GM12878 (cell line): ENCODE data around the gene TMEM18. TPM values are rescaled to one million over a fixed set of nuclear protein-coding genes. Genes with fewer than 3 reads are reported as not detected.

Source experiments
- ATAC-seq: fragments of 200-7000 bp; cut with Tn5 transposase; 3 replicates; pipeline ENCODE4 v1.9.1; 2020; ENCODE audit warnings: mild to moderate bottlenecking, moderate library complexity
- BruUV-seq: library from RNA; stranded (reverse); fragments of 400-500 nt; replicated peaks from 2 replicates; lab custom pipeline; 2021; lab: Mats Ljungman, UMichigan
- CTCF ChIA-PET: fragments of 300-600 bp; sonication (Branson Sonifier 250); formaldehyde crosslinking; extraction: SDS; loops from one replicate; lab custom pipeline; 2021; ENCODE audit warnings: inconsistent platforms; lab: Yijun Ruan, JAX
- POLR2A ChIA-PET: fragments of 350-600 bp; formaldehyde crosslinking; extraction: SDS; loops from one replicate; lab custom pipeline; 2021; ENCODE audit warnings: inconsistent platforms; lab: Charles Lee
- RAD21 ChIA-PET: fragments of 300-600 bp; sonication (Branson Sonifier 250); formaldehyde crosslinking; loops from one replicate; lab custom pipeline; 2023; ENCODE audit warnings: antibody characterized with exemption; ENCODE audit not compliant: unreplicated experiment; lab: Charles Lee
- SMC1A ChIA-PET: fragments of 300-600 bp; sonication (Branson Sonifier 250); formaldehyde crosslinking; loops from one replicate; lab custom pipeline; 2023; ENCODE audit not compliant: unreplicated experiment, uncharacterized antibody; lab: Charles Lee
- DNase-seq: peaks from one replicate; pipeline ENCODE4 v3.0.0-alpha.2; 2011; ENCODE audit warnings: low read depth, low spot score
- FAIRE-seq: peaks from 3 replicates; lab custom pipeline; 2011; peaks lifted over from hg19 to GRCh38; lab: Jason Lieb, UNC
- H2AFZ ChIP-seq: 2 replicates; pipeline ENCODE4 v1.6.0; 2011; ENCODE audit warnings: low read depth, low read length, control low read depth; ENCODE audit not compliant: control insufficient read depth
- H3K27ac ChIP-seq: 2 replicates; pipeline ENCODE4 v1.5.1; 2011; ENCODE audit warnings: control low read depth; ENCODE audit not compliant: control insufficient read depth, insufficient read depth
- H3K27me3 ChIP-seq, 2 experiments: replicated peaks in 1 of 2; 2 replicates each; pipeline versions ENCODE4 v1.6.0 to v1.6.1; 2011; ENCODE audit warnings: low read length in 1 of 2; ENCODE audit not compliant: control insufficient read depth in 2 of 2, insufficient read depth in 2 of 2
- H3K36me3 ChIP-seq, 2 experiments: 2 replicates each; pipeline ENCODE4 v1.5.1; 2011; ENCODE audit warnings: low read length in 1 of 2; ENCODE audit not compliant: control insufficient read depth in 2 of 2, insufficient read depth in 2 of 2
- H3K4me1 ChIP-seq: 2 replicates; pipeline ENCODE4 v1.6.1; 2011; ENCODE audit warnings: mild to moderate bottlenecking, low read length, moderate library complexity, mixed read lengths; ENCODE audit not compliant: control insufficient read depth, insufficient read depth
- H3K4me2 ChIP-seq: 2 replicates; pipeline ENCODE4 v1.6.0; 2011; ENCODE audit warnings: control low read depth; ENCODE audit not compliant: control insufficient read depth, insufficient read depth
- H3K4me3 ChIP-seq: fragments of 200-600 bp; sonication (generic); 2 replicates; pipeline ENCODE4 v1.5.1; 2016
- H3K79me2 ChIP-seq: 2 replicates; pipeline ENCODE4 v1.6.0; 2011; ENCODE audit warnings: low read length; ENCODE audit not compliant: control insufficient read depth, insufficient read depth
- H3K9ac ChIP-seq: 2 replicates; pipeline ENCODE4 v1.8.0; 2011; ENCODE audit warnings: low read length, control low read depth, mixed read lengths; ENCODE audit not compliant: control insufficient read depth, insufficient read depth
- H3K9me3 ChIP-seq: replicated peaks from 3 replicates; pipeline ENCODE4 v1.5.1; 2011; ENCODE audit warnings: mild to moderate bottlenecking, low read length; ENCODE audit not compliant: control insufficient read depth, insufficient read depth
- H4K20me1 ChIP-seq: 2 replicates; pipeline ENCODE4 v1.6.0; 2011; ENCODE audit not compliant: control insufficient read depth, insufficient read depth
- CBX5 ChIP-seq: sonication (generic); IDR thresholded peaks from 2 replicates; pipeline ENCODE4 v1.6.1; 2016; ENCODE audit warnings: low read depth, moderate library complexity, mild to moderate bottlenecking, inconsistent platforms
- CHD2 ChIP-seq: IDR thresholded peaks from 2 replicates; pipeline ENCODE4 v1.6.1; 2011; ENCODE audit warnings: low read depth, low read length, improper control_type of control experiment, borderline replicate concordance
- HCFC1 ChIP-seq: fragments of 150-350 bp; IDR thresholded peaks from 2 replicates; pipeline ENCODE4 v1.6.1; 2014; ENCODE audit warnings: low read length
- HDAC2 ChIP-seq: fragments of 200-600 bp; sonication (generic); IDR thresholded peaks from 2 replicates; pipeline ENCODE4 v1.6.1; 2017
- HDAC6 ChIP-seq: fragments of 200-600 bp; sonication (generic); IDR thresholded peaks from one replicate; pipeline ENCODE4 v1.8.0; 2017; ENCODE audit warnings: antibody characterized with exemption; ENCODE audit not compliant: unreplicated experiment
- IRF4 ChIP-seq: IDR thresholded peaks from 2 replicates; pipeline ENCODE4 v1.6.1; 2011; ENCODE audit warnings: low read depth, low read length
- LARP7 ChIP-seq: fragments of 450-650 bp; IDR thresholded peaks from 2 replicates; pipeline ENCODE4 v1.6.1; 2017; ENCODE audit warnings: mild to moderate bottlenecking
- NR2F1 ChIP-seq: fragments of 450-650 bp; conservative IDR thresholded peaks from 2 replicates; pipeline ENCODE4 v1.6.1; 2017; ENCODE audit warnings: mild to moderate bottlenecking
- NRF1 ChIP-seq: conservative IDR thresholded peaks from 2 replicates; pipeline ENCODE4 v1.6.1; 2011; ENCODE audit warnings: mild to moderate bottlenecking, low read depth, low read length, improper control_type of control experiment
- SMC3 ChIP-seq: IDR thresholded peaks from 2 replicates; pipeline ENCODE4 v1.6.1; 2011; ENCODE audit warnings: low read length, improper control_type of control experiment, borderline replicate concordance
- TCF3 ChIP-seq: IDR thresholded peaks from 2 replicates; pipeline ENCODE4 v1.6.1; 2012; ENCODE audit warnings: low read depth, mild to moderate bottlenecking, low read length, borderline replicate concordance; ENCODE audit not compliant: insufficient read depth
- ZNF384 ChIP-seq: IDR thresholded peaks from 2 replicates; pipeline ENCODE4 v1.6.1; 2012; ENCODE audit warnings: low read depth, mild to moderate bottlenecking, low read length, improper control_type of control experiment, borderline replicate concordance
- WGBS: methylation state at CpG from one replicate; pipeline ENCODE4 v1.1.6; 2016; ENCODE audit warnings: low lambda C conversion rate; ENCODE audit not compliant: insufficient replicate concordance, insufficient coverage; ENCODE audit errors: missing lambda C conversion rate; 5-methylcytosine and 5-hydroxymethylcytosine counted together
- in situ Hi-C: fragments of 300-500 bp; cut with MboI; formaldehyde crosslinking; loops from 9 replicates; pipeline ENCODE4 v1.14.3; 2018; ENCODE audit warnings: mixed read lengths
- intact Hi-C: fragments of 100-400 bp; cut with micrococcal nuclease; formaldehyde crosslinking; loops from one replicate; pipeline ENCODE4 v1.14.2; 2022; ENCODE audit not compliant: unreplicated experiment
- polyA plus RNA-seq, 11 experiments: library from polyadenylated mRNA; depleted of rRNA in 4 of 11; unstranded in 6 of 11; stranded (reverse) in 5 of 11; fragments of >200 nt; fragmentation: Nextera tagmentation in 4 of 11; fragmentation: Illumina TruSeq in 1 of 11; extraction: Ambion mirVana in 4 of 11; extraction: Trizol in 1 of 11; gene quantifications; 1 replicate in 1 of 11; 2 replicates in 10 of 11; pipeline versions ENCODE4 v1.2.1 to v1.2.3, GENCODE V29; 2011 to 2016; ENCODE audit warnings: inconsistent platforms in 2 of 11, missing spikeins in 2 of 11, low read depth in 1 of 11
- total RNA-seq, 4 experiments: library from RNA; depleted of rRNA in 3 of 4; stranded (reverse); fragments of >200 nt in 3 of 4; fragmentation: Illumina TruSeq in 1 of 4; extraction: Trizol in 1 of 4; gene quantifications; 2 replicates each; pipeline versions ENCODE4 v1.2.1 to v1.2.3, GENCODE V29; 2013 to 2021
- TF ChIP-seq, protein P1 (sequence below): fragments of 450-650 bp; IDR thresholded peaks from 2 replicates; pipeline ENCODE4 v1.6.1; 2017; ENCODE audit warnings: borderline replicate concordance
- TF ChIP-seq, protein P2 (sequence below): fragments of 450-650 bp; IDR thresholded peaks from 2 replicates; pipeline ENCODE4 v1.6.1; 2017; ENCODE audit warnings: mild to moderate bottlenecking
- TF ChIP-seq, protein P3 (sequence below): fragments of 450-650 bp; IDR thresholded peaks from 2 replicates; pipeline ENCODE4 v1.6.1; 2016; ENCODE audit warnings: mild to moderate bottlenecking
- TF ChIP-seq, protein P4 (sequence below): IDR thresholded peaks from 2 replicates; pipeline ENCODE4 v1.6.1; 2011; ENCODE audit warnings: borderline replicate concordance, low read depth, mild to moderate bottlenecking, moderate library complexity, mixed read lengths, low read length; ENCODE audit not compliant: insufficient read depth; ENCODE audit errors: extremely low read length
- TF ChIP-seq, protein P5 (sequence below): fragments of 450-650 bp; IDR thresholded peaks from 2 replicates; pipeline ENCODE4 v1.6.1; 2017; ENCODE audit warnings: low read depth, mild to moderate bottlenecking, moderate library complexity
- TF ChIP-seq, protein P6 (sequence below): IDR thresholded peaks from 2 replicates; pipeline ENCODE4 v1.6.1; 2012; ENCODE audit warnings: low read depth, low read length, improper control_type of control experiment

The TMEM18 gene
- total and polyA plus RNA-seq, 10 of the 15 experiments (the other 5 are each of a cell fraction or from before 2014, with no cell fraction given), result 11.2 to 56.3 (median 26.0) TPM

DNA sequence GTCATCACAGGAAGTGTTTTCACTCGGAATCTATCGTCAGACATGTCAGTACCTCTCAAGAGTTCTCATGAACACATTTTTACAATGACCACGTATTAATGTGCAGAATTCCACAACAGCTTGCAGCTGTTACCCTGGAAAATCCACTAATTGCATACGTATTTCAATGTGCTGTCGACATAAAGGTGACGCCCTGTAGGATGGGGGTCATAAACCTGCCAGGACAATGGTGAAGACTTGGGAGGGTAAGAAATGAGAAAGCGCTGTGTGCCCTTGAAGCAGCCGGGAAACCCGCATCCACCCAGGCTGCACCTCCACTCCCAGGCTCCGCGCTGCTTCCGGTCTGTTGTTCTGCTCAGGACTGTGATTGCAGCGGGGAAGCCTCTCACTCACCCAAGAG, 14.0 kb downstream of the TMEM18 start:
- no peaks in the 10 kb centered on the region for H4K20me1 ChIP-seq
- no peaks in the 10 kb centered on the region for H3K27me3 ChIP-seq
- ATAC-seq (no peak), FAIRE-seq (no peak), DNase-seq (no peak)
- H3K4me2 ChIP-seq, result no peak overlapping the region
- H3K36me3 ChIP-seq, result peaks cover 2 to 15% of the 10 kb centered on the region in 2 experiments
- in situ Hi-C loops (no loop called here), intact Hi-C loops (no loop called here)
- H3K4me3 ChIP-seq, result no peak overlapping the region
- ChIA-PET POLR2A (no interaction called here), CTCF (no interaction called here), RAD21 (no interaction called here), SMC1A (no interaction called here)
- BruUV-seq, result no TSS peak
- H3K79me2 ChIP-seq, result no peaks in the 10 kb centered on the region
- no peaks in the 10 kb centered on the region for H3K4me1 ChIP-seq
- 94% methylated on average over 13 of the region's 13 CpGs for WGBS
- H3K27ac ChIP-seq, result no peak overlapping the region
- peaks cover 20% of the 10 kb centered on the region for H3K9me3 ChIP-seq
- H3K9ac ChIP-seq, result no peak overlapping the region
- H2AFZ ChIP-seq, result no peak overlapping the region
- TF ChIP-seq IRF4 (no peak), NR2F1 (no peak), LARP7 (no peak), ZNF384 (no peak), HDAC6 (no peak), SMC3 (no peak), HCFC1 (no peak), HDAC2 (no peak), CHD2 (no peak), NRF1 (no peak), TCF3 (no peak), CBX5 (no peak)
- TF ChIP-seq, protein P1, sequence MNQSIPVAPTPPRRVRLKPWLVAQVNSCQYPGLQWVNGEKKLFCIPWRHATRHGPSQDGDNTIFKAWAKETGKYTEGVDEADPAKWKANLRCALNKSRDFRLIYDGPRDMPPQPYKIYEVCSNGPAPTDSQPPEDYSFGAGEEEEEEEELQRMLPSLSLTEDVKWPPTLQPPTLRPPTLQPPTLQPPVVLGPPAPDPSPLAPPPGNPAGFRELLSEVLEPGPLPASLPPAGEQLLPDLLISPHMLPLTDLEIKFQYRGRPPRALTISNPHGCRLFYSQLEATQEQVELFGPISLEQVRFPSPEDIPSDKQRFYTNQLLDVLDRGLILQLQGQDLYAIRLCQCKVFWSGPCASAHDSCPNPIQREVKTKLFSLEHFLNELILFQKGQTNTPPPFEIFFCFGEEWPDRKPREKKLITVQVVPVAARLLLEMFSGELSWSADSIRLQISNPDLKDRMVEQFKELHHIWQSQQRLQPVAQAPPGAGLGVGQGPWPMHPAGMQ, result no peak
- TF ChIP-seq, protein P2, sequence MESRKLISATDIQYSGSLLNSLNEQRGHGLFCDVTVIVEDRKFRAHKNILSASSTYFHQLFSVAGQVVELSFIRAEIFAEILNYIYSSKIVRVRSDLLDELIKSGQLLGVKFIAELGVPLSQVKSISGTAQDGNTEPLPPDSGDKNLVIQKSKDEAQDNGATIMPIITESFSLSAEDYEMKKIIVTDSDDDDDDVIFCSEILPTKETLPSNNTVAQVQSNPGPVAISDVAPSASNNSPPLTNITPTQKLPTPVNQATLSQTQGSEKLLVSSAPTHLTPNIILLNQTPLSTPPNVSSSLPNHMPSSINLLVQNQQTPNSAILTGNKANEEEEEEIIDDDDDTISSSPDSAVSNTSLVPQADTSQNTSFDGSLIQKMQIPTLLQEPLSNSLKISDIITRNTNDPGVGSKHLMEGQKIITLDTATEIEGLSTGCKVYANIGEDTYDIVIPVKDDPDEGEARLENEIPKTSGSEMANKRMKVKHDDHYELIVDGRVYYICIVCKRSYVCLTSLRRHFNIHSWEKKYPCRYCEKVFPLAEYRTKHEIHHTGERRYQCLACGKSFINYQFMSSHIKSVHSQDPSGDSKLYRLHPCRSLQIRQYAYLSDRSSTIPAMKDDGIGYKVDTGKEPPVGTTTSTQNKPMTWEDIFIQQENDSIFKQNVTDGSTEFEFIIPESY, result no peak
- TF ChIP-seq, protein P3, sequence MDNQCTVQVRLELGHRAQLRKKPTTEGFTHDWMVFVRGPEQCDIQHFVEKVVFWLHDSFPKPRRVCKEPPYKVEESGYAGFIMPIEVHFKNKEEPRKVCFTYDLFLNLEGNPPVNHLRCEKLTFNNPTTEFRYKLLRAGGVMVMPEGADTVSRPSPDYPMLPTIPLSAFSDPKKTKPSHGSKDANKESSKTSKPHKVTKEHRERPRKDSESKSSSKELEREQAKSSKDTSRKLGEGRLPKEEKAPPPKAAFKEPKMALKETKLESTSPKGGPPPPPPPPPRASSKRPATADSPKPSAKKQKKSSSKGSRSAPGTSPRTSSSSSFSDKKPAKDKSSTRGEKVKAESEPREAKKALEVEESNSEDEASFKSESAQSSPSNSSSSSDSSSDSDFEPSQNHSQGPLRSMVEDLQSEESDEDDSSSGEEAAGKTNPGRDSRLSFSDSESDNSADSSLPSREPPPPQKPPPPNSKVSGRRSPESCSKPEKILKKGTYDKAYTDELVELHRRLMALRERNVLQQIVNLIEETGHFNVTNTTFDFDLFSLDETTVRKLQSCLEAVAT, result no peak
- TF ChIP-seq, protein P4, sequence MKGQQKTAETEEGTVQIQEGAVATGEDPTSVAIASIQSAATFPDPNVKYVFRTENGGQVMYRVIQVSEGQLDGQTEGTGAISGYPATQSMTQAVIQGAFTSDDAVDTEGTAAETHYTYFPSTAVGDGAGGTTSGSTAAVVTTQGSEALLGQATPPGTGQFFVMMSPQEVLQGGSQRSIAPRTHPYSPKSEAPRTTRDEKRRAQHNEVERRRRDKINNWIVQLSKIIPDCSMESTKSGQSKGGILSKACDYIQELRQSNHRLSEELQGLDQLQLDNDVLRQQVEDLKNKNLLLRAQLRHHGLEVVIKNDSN, result no peak
- TF ChIP-seq, protein P5, sequence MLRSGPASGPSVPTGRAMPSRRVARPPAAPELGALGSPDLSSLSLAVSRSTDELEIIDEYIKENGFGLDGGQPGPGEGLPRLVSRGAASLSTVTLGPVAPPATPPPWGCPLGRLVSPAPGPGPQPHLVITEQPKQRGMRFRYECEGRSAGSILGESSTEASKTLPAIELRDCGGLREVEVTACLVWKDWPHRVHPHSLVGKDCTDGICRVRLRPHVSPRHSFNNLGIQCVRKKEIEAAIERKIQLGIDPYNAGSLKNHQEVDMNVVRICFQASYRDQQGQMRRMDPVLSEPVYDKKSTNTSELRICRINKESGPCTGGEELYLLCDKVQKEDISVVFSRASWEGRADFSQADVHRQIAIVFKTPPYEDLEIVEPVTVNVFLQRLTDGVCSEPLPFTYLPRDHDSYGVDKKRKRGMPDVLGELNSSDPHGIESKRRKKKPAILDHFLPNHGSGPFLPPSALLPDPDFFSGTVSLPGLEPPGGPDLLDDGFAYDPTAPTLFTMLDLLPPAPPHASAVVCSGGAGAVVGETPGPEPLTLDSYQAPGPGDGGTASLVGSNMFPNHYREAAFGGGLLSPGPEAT, result no peak
- TF ChIP-seq, protein P6, sequence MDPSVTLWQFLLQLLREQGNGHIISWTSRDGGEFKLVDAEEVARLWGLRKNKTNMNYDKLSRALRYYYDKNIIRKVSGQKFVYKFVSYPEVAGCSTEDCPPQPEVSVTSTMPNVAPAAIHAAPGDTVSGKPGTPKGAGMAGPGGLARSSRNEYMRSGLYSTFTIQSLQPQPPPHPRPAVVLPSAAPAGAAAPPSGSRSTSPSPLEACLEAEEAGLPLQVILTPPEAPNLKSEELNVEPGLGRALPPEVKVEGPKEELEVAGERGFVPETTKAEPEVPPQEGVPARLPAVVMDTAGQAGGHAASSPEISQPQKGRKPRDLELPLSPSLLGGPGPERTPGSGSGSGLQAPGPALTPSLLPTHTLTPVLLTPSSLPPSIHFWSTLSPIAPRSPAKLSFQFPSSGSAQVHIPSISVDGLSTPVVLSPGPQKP, result no peak
